CD1c-positive myeloid dendritic cell (primary cell): ENCODE data around the gene GATA6.

ENCODE experiments used
- DNase-seq: peaks from one replicate; pipeline ENCODE4 v3.0.0-alpha.2; 2016; ENCODE audit errors: extremely low spot score

GATA6 gene

DNA sequence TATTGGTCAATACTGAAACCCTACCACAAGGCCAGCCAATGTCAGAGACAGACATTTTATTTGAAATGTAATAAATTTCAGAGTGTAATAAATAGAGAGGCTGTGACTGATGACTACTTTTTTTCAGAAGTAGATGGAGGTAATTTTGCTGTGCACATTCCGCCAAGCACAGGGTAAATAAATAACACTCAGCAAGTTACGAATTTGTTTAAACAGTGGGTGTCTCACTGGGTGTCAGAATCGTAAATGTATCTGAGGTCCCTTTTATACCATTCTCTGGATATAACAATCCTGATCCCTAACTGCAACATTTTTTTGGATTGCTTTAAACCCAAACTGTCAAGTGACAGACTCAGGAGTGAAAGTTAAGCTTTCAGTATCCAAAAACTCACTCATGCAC lies 74.1 kb downstream of the GATA6 start:
- no peak for DNase-seq

- DNase-seq = no peak
Observed at GRCh38 chr18:22250026-22250425, 80.6 kb downstream of the GATA6 start.

DNA sequence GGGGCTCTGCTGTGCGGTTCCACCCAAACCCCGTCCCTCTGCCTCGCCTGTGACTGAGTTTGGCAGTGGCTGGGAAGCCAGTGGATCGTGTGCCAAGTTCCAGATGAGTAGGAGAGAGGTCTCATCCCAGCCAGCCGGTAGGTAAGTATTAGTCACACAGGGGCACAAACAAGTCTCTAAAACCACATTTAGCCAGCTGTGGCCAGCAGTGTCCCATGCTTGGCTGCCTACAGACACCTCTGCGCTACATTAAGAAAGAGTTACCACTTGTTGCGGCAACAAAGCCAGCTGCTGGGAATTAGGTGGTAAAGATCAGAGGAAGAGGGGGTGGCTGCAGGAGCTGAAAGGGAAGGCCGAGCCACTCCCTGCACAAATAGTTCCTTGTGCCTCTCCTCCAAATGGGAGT lies 81.2 kb downstream of the GATA6 start:
- DNase-seq = no peak
